Lower lobe of right lung (tissue), 2 donors: ENCODE measurements around the gene PCSK6. TPM values are rescaled to one million over a fixed set of nuclear protein-coding genes. Genes with fewer than 3 reads are reported as not detected.

ENCODE experiments used
- ATAC-seq, 2 donors: fragments of 200-7000 bp; cut with Tn5 transposase; one replicate each; pipeline ENCODE4 v1.9.1; 2020 to 2022; ENCODE audit warnings: mild to moderate bottlenecking in 2 of 2, moderate library complexity in 2 of 2
- DNase-seq: peaks from one replicate; pipeline ENCODE4 v3.0.0-alpha.2; 2020
- H3K27ac ChIP-seq: fragments of 200-600 bp; one replicate; pipeline ENCODE4 v1.8.0; 2022
- H3K27me3 ChIP-seq: fragments of 200-600 bp; one replicate; pipeline ENCODE4 v1.8.0; 2022; ENCODE audit warnings: low read depth
- H3K36me3 ChIP-seq: fragments of 200-600 bp; one replicate; pipeline ENCODE4 v1.8.0; 2022; ENCODE audit warnings: mild to moderate bottlenecking
- H3K4me1 ChIP-seq: fragments of 200-600 bp; one replicate; pipeline ENCODE4 v1.8.0; 2022
- H3K4me3 ChIP-seq: fragments of 200-600 bp; one replicate; pipeline ENCODE4 v1.8.0; 2022; ENCODE audit warnings: mild to moderate bottlenecking
- H3K9me3 ChIP-seq: fragments of 200-600 bp; one replicate; pipeline ENCODE4 v1.8.0; 2022
- CTCF ChIP-seq: fragments of 200-600 bp; IDR thresholded peaks from one replicate; pipeline ENCODE4 v1.8.0; 2022; ENCODE audit warnings: antibody characterized with exemption, mild to moderate bottlenecking
- intact Hi-C: fragments of 100-400 bp; cut with DNase I; formaldehyde crosslinking; loops from one replicate; pipeline ENCODE4 v1.11.0; 2022
- total RNA-seq: library from RNA; stranded (reverse); fragmentation: NEBNext Ultra II Directional; extraction: Animal tissue kit (Norgen Biotek cat#: 25700); gene quantifications from one replicate; pipeline ENCODE4 v1.2.1, GENCODE V29; 2021
- donor health status: DM: no; HTN: yes; CAD: no; lungs with severe emphysema.

Gene PCSK6
- total RNA-seq, 1 donor from 2014 or later: 12.3 TPM

GRCh38 chr15:101531170-101531569 lies 41.7 kb upstream of the PCSK6 start:
- Histone ChIP-seq H3K4me1 (peaks cover 20% of the 10 kb centered on the region), H3K36me3 (no peaks in the 10 kb centered on the region), H3K27ac (no peak overlapping the region), H3K9me3 (no peaks in the 10 kb centered on the region), H3K27me3 (no peaks in the 10 kb centered on the region), H3K4me3 (no peak overlapping the region)
- ATAC-seq: no peak
- TF ChIP-seq CTCF: no peak
- intact Hi-C loops: no loop called here
- DNase-seq: no peak

DNA sequence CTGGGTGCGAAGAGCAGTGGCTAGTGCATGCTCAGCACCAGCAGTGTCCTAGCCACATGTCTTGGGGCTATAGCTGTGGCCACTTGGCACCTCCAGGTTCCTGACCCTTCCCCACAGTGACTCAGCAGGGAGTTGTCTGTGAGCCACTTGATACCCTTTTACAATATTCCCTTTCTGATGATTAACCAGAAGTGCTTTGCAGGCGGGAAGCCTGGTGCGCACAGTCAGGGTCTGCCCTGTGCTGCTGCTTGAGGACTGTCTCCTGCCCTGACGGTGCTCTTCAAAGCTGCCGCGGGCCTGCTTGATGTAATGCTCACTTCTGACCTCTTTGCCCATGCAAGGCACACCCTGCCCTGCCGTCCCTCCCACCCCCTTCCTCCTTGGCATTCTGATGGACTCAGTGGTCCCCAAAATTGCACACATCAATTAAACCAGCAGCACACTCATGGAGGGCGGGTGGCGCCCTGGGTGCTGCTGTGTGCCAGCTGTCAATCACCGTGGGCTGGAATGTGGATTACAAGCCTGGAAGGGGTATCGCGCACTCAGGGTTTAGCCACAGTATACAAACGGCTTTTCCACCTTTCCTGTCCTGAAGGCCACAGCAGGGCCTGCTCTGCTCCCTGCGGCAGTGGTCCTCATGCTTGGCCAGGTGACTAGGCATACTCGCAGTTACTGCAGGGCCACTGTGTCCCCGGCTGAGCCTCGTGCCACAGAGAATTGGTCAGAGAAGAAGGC lies 40.9 kb upstream of the PCSK6 start:
- no peaks in the 10 kb centered on the region for H3K9me3 ChIP-seq
- no peak overlapping the region for H3K4me3 ChIP-seq
- no peaks in the 10 kb centered on the region for H3K36me3 ChIP-seq
- no peak for TF ChIP-seq CTCF
- no peak overlapping the region for H3K27ac ChIP-seq
- DNase-seq (no peak), ATAC-seq (no peak)
- intact Hi-C loops: no loop called here
- peaks cover 20% of the 10 kb centered on the region for H3K4me1 ChIP-seq
- H3K27me3 ChIP-seq: no peaks in the 10 kb centered on the region

GRCh38 chr15:101528917-101529299 lies 39.4 kb upstream of the PCSK6 start:
- DNase-seq: no peak
- no peak for TF ChIP-seq CTCF
- intact Hi-C loops: no loop called here
- Histone ChIP-seq H3K36me3 (no peaks in the 10 kb centered on the region), H3K4me3 (no peak overlapping the region), H3K27ac (no peak overlapping the region), H3K9me3 (no peaks in the 10 kb centered on the region), H3K4me1 (peaks cover 20% of the 10 kb centered on the region), H3K27me3 (no peaks in the 10 kb centered on the region)
- ATAC-seq: peak in 1 of 2 donors; percentile 6

- intact Hi-C loops: no loop called here
- Histone ChIP-seq H3K36me3 (no peaks in the 10 kb centered on the region), H3K4me1 (peaks cover 20% of the 10 kb centered on the region), H3K27ac (no peak overlapping the region), H3K27me3 (no peaks in the 10 kb centered on the region), H3K4me3 (no peak overlapping the region), H3K9me3 (no peaks in the 10 kb centered on the region)
- TF ChIP-seq CTCF: no peak
- no peak for DNase-seq
- ATAC-seq: peak; percentile 58 to 72
Observed at GRCh38 chr15:101528108-101528916, 38.8 kb upstream of the PCSK6 start.

GRCh38 chr15:101526890-101527289 lies 37.4 kb upstream of the PCSK6 start:
- Histone ChIP-seq H3K27me3 (no peaks in the 10 kb centered on the region), H3K4me1 (peaks cover 20% of the 10 kb centered on the region), H3K9me3 (no peaks in the 10 kb centered on the region), H3K27ac (no peak overlapping the region), H3K36me3 (no peaks in the 10 kb centered on the region), H3K4me3 (no peak overlapping the region)
- no peak for TF ChIP-seq CTCF
- no peak for DNase-seq
- intact Hi-C loops: no loop called here
- no peak for ATAC-seq
